OCI-LY7 (cell line): ENCODE results near the gene NINJ2. TPM values are rescaled to one million over a fixed set of nuclear protein-coding genes. Genes with fewer than 3 reads are reported as not detected.
A peak's percentile ranks its signal among the peaks of the same experiment; 100 is the strongest.

ENCODE experiments used
- Bru-seq: library from RNA; stranded (reverse); fragments of 400-500 nt; gene quantifications from one replicate; lab custom pipeline; 2021; lab: Mats Ljungman, UMichigan
- BruChase-seq, 2 experiments: library from RNA; stranded (reverse); fragments of 400-500 nt; gene quantifications; one replicate each; lab custom pipeline; 2021; lab: Mats Ljungman, UMichigan
- BruUV-seq: library from RNA; stranded (reverse); fragments of 400-500 nt; replicated peaks from 2 replicates; lab custom pipeline; 2021; lab: Mats Ljungman, UMichigan
- CTCF ChIA-PET: fragments of 300-600 bp; sonication (Branson Sonifier 250); formaldehyde crosslinking; loops from one replicate; lab custom pipeline; 2022; ENCODE audit warnings: antibody characterized with exemption; ENCODE audit not compliant: unreplicated experiment; lab: Charles Lee
- POLR2A ChIA-PET: fragments of 300-600 bp; sonication (Branson Sonifier 250); formaldehyde crosslinking; loops from one replicate; lab custom pipeline; 2022; ENCODE audit warnings: antibody characterized with exemption; lab: Charles Lee
- DNase-seq: peaks from one replicate; pipeline ENCODE4 v3.0.0-alpha.2; 2015; ENCODE audit warnings: low spot score
- H2AFZ ChIP-seq: fragments of 200-600 bp; sonication (generic), shearing (Covaris generic); 2 replicates; pipeline ENCODE4 v1.6.1; 2014; ENCODE audit warnings: mild to moderate bottlenecking, antibody characterized with exemption, low read length, moderate library complexity
- H3K27ac ChIP-seq: fragments of 200-600 bp; sonication (generic); 2 replicates; pipeline ENCODE4 v1.5.1; 2014; ENCODE audit warnings: mixed run types, low read depth, mild to moderate bottlenecking, moderate library complexity, low read length, inconsistent platforms; ENCODE audit not compliant: poor library complexity, severe bottlenecking
- H3K36me3 ChIP-seq: fragments of 200-600 bp; sonication (generic); 2 replicates; pipeline ENCODE4 v1.6.1; 2014; ENCODE audit warnings: mild to moderate bottlenecking, antibody characterized with exemption, low read length, moderate library complexity, mixed read lengths; ENCODE audit not compliant: insufficient read depth
- H3K4me1 ChIP-seq: fragments of 200-600 bp; sonication (generic); 2 replicates; pipeline ENCODE4 v1.5.1; 2014; ENCODE audit warnings: mild to moderate bottlenecking, low read length; ENCODE audit not compliant: insufficient read depth, poor library complexity, severe bottlenecking
- H3K4me2 ChIP-seq: fragments of 200-600 bp; sonication (generic); 2 replicates; pipeline ENCODE4 v1.6.1; 2014; ENCODE audit warnings: mild to moderate bottlenecking, low read length
- H3K4me3 ChIP-seq: fragments of 200-600 bp; sonication (generic); 2 replicates; pipeline ENCODE4 v1.5.1; 2014; ENCODE audit warnings: mild to moderate bottlenecking, low read depth, low read length; ENCODE audit not compliant: poor library complexity, severe bottlenecking
- H3K79me2 ChIP-seq: fragments of 200-600 bp; sonication (generic); 2 replicates; pipeline ENCODE4 v1.6.1; 2016; ENCODE audit warnings: low read depth, mild to moderate bottlenecking, low read length, moderate library complexity, mixed read lengths; ENCODE audit not compliant: insufficient read depth
- H3K9me2 ChIP-seq: fragments of 200-600 bp; sonication (generic); 2 replicates; pipeline ENCODE4 v1.6.1; 2016; ENCODE audit warnings: mild to moderate bottlenecking, low read length, mixed read lengths; ENCODE audit not compliant: insufficient read depth
- H3K9me3 ChIP-seq: fragments of 200-600 bp; sonication (generic); 2 replicates; pipeline ENCODE4 v1.6.1; 2014; ENCODE audit warnings: mild to moderate bottlenecking, mixed run types, low read length, mixed read lengths
- H4K20me1 ChIP-seq: fragments of 200-600 bp; sonication (generic); 2 replicates; pipeline ENCODE4 v1.6.1; 2014; ENCODE audit warnings: mild to moderate bottlenecking, antibody characterized with exemption, low read length, moderate library complexity, mixed read lengths; ENCODE audit not compliant: insufficient read depth
- EZH2phosphoT487 ChIP-seq: fragments of 200-600 bp; sonication (generic); IDR thresholded peaks from 2 replicates; pipeline ENCODE4 v1.6.1; 2018; ENCODE audit warnings: low read depth, borderline replicate concordance, mild to moderate bottlenecking, mixed run types, antibody characterized with exemption, low read length, moderate library complexity, mixed read lengths
- intact Hi-C: fragments of 100-400 bp; cut with micrococcal nuclease; formaldehyde crosslinking; loops from one replicate; pipeline ENCODE4 v1.10.0; 2022; ENCODE audit not compliant: unreplicated experiment
- long read RNA-seq: library from polyadenylated mRNA; stranded (forward); transcript quantifications from one replicate; pipeline ENCODE4 v2.0.0, GENCODE V29; 2022
- total RNA-seq, 2 experiments: library from RNA; depleted of rRNA in 1 of 2; stranded (reverse); fragments of >200 nt in 1 of 2; shearing (Covaris generic) in 1 of 2; gene quantifications; 2 replicates each; pipeline ENCODE4 v1.2.3, GENCODE V29; 2014 to 2022
- TF ChIP-seq, protein P1 (sequence below): fragments of 200-600 bp; sonication (generic); conservative IDR thresholded peaks from 2 replicates; pipeline ENCODE4 v1.5.1; 2014; ENCODE audit warnings: mild to moderate bottlenecking, antibody characterized with exemption, low read length, moderate library complexity, mixed read lengths

The NINJ2 gene
- 0.79 and 0.82 TPM in 2 replicates for total RNA-seq (2014; rRNA removed; shearing (Covaris generic))
- total RNA-seq (2022) = 3.5 and 4.4 TPM in 2 replicates
- percentile 38 among the genes with signal in this experiment for Bru-seq, nascent RNA
- BruChase-seq, experiment 1, labeled RNA remaining after a 6-hour chase = percentile 40 among the genes with signal in this experiment
- percentile 45 among the genes with signal in this experiment for BruChase-seq, experiment 2, labeled RNA remaining after a 2-hour chase
- long read RNA-seq, partial matches to known transcripts = 0 of 2 reads
- long read RNA-seq, other reads (novel, unspliced or antisense) = 0 of 2 reads

GRCh38 chr12:663293-663871 is at the start of gene NINJ2:
Gene NINJ2 (minus strand): TSS chr12:663445. CDS start chr12:663360, 85 bp downstream.
- H3K79me2 ChIP-seq = no peaks in the 10 kb centered on the region
- no peaks in the 10 kb centered on the region for H3K9me2 ChIP-seq
- TF ChIP-seq, protein P1, sequence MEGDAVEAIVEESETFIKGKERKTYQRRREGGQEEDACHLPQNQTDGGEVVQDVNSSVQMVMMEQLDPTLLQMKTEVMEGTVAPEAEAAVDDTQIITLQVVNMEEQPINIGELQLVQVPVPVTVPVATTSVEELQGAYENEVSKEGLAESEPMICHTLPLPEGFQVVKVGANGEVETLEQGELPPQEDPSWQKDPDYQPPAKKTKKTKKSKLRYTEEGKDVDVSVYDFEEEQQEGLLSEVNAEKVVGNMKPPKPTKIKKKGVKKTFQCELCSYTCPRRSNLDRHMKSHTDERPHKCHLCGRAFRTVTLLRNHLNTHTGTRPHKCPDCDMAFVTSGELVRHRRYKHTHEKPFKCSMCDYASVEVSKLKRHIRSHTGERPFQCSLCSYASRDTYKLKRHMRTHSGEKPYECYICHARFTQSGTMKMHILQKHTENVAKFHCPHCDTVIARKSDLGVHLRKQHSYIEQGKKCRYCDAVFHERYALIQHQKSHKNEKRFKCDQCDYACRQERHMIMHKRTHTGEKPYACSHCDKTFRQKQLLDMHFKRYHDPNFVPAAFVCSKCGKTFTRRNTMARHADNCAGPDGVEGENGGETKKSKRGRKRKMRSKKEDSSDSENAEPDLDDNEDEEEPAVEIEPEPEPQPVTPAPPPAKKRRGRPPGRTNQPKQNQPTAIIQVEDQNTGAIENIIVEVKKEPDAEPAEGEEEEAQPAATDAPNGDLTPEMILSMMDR = no peak
- TF ChIP-seq EZH2phosphoT487 = no peak
- no TSS peak for BruUV-seq
- no peaks in the 10 kb centered on the region for H3K9me3 ChIP-seq
- H3K36me3 ChIP-seq = no peaks in the 10 kb centered on the region
- H3K4me3 ChIP-seq = peak within 1 kb of the TSS; percentile 21
- DNase-seq = no peak
- H3K27ac ChIP-seq = peak within 1 kb of the TSS; percentile 46
- POLR2A ChIA-PET = interaction anchor here (1.1 to 3.0 kb wide), 4 partner anchors 10 to 22 kb away, joined by 6 to 19 read pairs (median 8); no protein-coding TSS in a partner anchor
- peak within 1 kb of the TSS; percentile 75 for H3K4me2 ChIP-seq
- peaks cover 89% of the 10 kb centered on the region for H3K4me1 ChIP-seq
- CTCF ChIA-PET = interaction anchor here (1.5 kb wide), 1 partner anchor 88 kb away, joined by 5 read pairs; no protein-coding TSS in a partner anchor
- H2AFZ ChIP-seq = peak within 1 kb of the TSS; percentile 99
- intact Hi-C loops = no loop called here
- H4K20me1 ChIP-seq = no peaks in the 10 kb centered on the region

- H3K4me3 ChIP-seq = no peak overlapping the region
- no peaks in the 10 kb centered on the region for H3K9me2 ChIP-seq
- BruUV-seq = no TSS peak
- H3K4me1 ChIP-seq = peaks cover 6% of the 10 kb centered on the region
- ChIA-PET POLR2A (interaction anchor here (1.2 kb wide), 1 partner anchor 26 kb away, joined by 3 read pairs; no protein-coding TSS in a partner anchor), CTCF (no interaction called here)
- TF ChIP-seq, protein P1 = no peak
- no peak for TF ChIP-seq EZH2phosphoT487
- intact Hi-C loops = no loop called here
- H3K9me3 ChIP-seq = no peaks in the 10 kb centered on the region
- DNase-seq = no peak
- no peaks in the 10 kb centered on the region for H4K20me1 ChIP-seq
- no peaks in the 10 kb centered on the region for H3K36me3 ChIP-seq
- no peak overlapping the region for H3K27ac ChIP-seq
- no peak overlapping the region for H2AFZ ChIP-seq
- no peaks in the 10 kb centered on the region for H3K79me2 ChIP-seq
- no peak overlapping the region for H3K4me2 ChIP-seq
These were observed 49.1 kb upstream of the NINJ2 start for GRCh38 chr12:712172-712863.
